ENCODE results near the gene RPS3.
"Not testable (repeated sequence)": the region's sequence is repeated elsewhere in the genome, so short reads cannot be mapped to it uniquely, and the experiment has no call there.

Gene RPS3

DNA sequence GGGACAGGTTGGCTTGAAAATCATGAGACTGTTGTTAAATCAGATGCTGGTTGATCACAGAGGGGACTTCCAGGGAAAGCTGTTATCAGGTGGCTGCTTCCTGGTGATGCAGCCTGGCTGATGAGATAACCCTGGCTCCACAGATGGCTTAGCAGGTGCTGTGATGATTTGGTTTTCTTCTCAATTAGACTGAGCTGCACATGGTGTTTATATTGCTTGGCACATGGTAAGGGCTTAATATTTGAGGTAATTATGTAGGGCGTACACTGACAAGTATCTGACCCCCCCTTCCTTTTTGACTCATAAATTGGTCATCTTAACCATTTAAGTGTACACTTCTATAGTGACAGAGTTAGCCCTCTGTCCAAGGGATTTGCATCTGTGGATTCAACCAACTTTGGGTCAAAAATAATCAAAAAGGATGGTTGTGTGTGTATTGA is 7.0 kb downstream of the RPS3 start:
- Histone ChIP-seq H3K4me3 (no peak overlapping the region), H3K27ac (no peak overlapping the region)

DNA sequence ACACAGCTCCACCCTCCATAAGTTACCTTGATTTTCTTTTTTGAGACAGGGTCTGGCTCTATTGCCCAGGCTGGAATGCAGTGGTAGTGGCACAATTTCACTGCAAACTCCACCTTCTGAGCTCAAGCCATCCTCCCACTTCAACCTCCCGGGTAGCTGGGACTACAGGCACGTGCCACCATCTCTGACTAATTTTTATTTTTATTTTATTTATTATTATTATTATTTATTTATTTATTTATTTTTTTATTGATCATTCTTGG is 9.6 kb downstream of the RPS3 start:
- H3K4me3 ChIP-seq = no peak overlapping the region
- no peak overlapping the region for H3K27ac ChIP-seq

- H3K27ac ChIP-seq, H3K4me3 ChIP-seq: not testable (repeated sequence)
Measured at GRCh38 chr11:75409971-75410370, 10.7 kb downstream of the RPS3 start.

DNA sequence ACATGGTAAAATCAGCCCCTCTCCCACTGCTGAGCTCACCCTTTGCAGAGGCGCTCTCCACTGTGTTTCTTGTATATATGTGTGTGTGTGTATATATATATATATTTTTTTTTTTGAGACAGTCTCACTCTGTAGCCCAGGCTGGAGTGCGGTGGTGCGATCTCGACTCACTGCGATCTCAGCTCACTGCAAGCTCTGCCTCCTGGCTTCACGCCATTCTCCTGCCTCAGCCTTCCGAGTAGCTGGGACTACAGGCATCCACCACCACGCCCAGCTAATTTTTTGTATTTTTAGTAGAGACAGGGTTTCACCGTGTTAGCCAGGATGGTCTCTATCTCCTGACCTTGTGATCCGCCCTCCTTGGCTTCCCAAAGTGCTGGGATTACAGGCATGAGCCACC is 13.8 kb downstream of the RPS3 start:
- H3K4me3 ChIP-seq, H3K27ac ChIP-seq: not testable (repeated sequence)

GRCh38 chr11:75413864-75414263 is 14.5 kb downstream of the RPS3 start:
- Histone ChIP-seq H3K4me3 (no peak overlapping the region), H3K27ac (no peak overlapping the region)

DNA sequence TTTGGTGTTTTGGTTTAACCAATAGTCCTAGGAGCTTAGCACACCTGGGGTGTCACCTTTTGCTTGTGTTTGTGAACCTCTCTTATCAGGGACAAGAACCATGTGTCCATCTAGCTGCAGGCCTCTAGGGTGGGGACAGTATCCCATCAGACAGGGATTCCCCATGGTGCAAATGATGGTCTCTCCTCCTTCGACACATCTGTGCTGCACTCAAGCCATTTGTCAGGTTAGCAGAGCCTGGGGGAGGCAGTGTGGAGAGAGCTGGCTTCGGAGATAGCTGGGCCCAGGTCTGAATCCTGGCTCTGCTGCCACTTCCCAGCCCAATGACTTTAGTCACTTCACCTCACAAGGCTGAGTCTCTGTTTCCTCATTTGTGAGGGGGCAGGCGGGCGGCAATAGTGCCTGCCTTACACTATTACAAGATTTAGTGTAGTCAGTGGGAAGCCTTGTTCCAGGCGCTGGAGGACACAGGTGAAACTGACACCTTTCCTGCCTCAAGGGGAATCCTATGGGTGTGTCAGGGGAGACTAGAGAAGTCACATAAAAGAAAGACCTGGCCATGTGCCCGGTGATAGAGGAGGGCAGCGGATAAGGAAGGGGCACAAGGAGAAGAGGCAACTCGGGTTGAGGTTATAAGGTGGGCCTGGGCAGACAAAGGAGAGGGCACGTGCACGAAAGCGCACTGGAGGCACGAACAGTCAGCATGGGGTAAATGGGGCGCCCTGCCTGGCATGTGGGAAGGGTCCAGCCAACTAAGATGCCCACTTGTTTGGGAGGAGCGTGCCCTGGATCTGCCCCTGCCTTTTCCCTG is 21.1 kb downstream of the RPS3 start:
- Histone ChIP-seq H3K27ac (no peak overlapping the region), H3K4me3 (no peak overlapping the region)

GRCh38 chr11:75421035-75421602 is 21.8 kb downstream of the RPS3 start:
- Histone ChIP-seq H3K4me3 (no peak overlapping the region), H3K27ac (no peak overlapping the region)

DNA sequence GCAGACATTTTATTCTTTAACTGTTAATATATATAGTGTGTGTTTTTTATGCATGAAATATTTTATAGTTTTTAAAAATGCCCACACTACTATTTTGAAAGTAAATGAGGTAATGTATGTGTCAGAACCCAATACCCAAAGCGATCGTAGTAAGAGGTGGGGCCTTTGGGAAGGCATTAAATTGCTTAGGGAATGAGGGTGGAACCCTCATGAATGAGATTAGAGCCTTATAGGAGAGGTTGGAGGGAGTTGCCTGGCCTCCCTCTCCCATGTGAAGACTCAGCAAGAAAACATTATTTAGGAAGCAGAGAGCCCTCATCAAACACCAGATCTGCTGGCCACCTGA is 22.6 kb downstream of the RPS3 start:
- Histone ChIP-seq H3K27ac (no peak overlapping the region), H3K4me3 (no peak overlapping the region)

GRCh38 chr11:75422248-75423231 is 23.2 kb downstream of the RPS3 start:
- Histone ChIP-seq H3K27ac (no peak overlapping the region), H3K4me3 (no peak overlapping the region)

DNA sequence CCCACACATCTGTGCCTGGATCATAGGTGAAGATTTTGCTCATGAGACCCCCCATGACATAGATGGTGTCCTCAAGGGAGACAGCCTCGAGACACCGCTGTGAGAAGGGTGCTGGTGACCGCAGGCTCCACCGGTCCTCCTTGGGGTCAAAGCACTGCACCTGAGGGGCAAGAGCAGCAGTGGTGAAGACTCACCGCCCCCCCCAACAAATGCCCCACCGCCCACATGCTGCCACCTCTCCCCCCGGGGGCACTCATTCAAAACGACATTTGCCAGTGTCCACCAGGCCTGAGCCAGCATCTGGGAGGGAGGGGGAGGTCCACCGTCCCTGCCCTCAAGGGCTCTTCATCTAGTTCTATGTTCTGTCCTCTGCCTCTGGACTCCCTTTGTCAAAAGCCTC is 24.4 kb downstream of the RPS3 start:
- H3K27ac ChIP-seq = no peak overlapping the region
- no peak overlapping the region for H3K4me3 ChIP-seq

- no peak overlapping the region for H3K4me3 ChIP-seq
- no peak overlapping the region for H3K27ac ChIP-seq
Measured at GRCh38 chr11:75424396-75424795, 25.1 kb downstream of the RPS3 start.

GRCh38 chr11:75425422-75425821 is 26.1 kb downstream of the RPS3 start:
- no peak overlapping the region for H3K4me3 ChIP-seq
- no peak overlapping the region for H3K27ac ChIP-seq

- Histone ChIP-seq H3K4me3 (no peak overlapping the region), H3K27ac (no peak overlapping the region)
Measured at GRCh38 chr11:75426720-75427086, 27.4 kb downstream of the RPS3 start.

DNA sequence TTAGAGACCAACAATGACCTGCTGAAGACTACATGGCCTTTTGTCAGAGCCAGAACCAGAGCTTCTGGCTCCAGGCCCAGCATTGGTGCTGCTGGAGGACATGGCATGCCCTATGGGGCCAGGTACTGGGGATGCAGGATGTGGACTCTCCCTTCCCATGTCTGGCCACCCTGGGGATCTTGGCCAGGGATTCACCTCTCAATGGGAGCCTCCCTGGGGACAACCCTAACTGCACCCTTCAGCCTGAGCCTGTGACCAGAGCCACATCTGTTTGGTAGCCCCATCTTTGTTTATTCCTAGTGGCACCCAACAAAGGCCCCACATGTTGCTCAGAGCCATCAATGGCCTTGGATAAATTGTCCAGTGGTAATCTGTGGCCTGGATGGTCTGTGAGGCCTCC is 27.9 kb downstream of the RPS3 start:
- Histone ChIP-seq H3K27ac (no peak overlapping the region), H3K4me3 (no peak overlapping the region)

- peak overlapping the region in 3 of 21 experiments; percentile 6 to 49 (median 13) for H3K27ac ChIP-seq
- H3K4me3 ChIP-seq = peak overlapping the region in 6 of 7 experiments; percentile 4 to 37 (median 16)
Measured at GRCh38 chr11:75428281-75428724, 29.0 kb downstream of the RPS3 start.

DNA sequence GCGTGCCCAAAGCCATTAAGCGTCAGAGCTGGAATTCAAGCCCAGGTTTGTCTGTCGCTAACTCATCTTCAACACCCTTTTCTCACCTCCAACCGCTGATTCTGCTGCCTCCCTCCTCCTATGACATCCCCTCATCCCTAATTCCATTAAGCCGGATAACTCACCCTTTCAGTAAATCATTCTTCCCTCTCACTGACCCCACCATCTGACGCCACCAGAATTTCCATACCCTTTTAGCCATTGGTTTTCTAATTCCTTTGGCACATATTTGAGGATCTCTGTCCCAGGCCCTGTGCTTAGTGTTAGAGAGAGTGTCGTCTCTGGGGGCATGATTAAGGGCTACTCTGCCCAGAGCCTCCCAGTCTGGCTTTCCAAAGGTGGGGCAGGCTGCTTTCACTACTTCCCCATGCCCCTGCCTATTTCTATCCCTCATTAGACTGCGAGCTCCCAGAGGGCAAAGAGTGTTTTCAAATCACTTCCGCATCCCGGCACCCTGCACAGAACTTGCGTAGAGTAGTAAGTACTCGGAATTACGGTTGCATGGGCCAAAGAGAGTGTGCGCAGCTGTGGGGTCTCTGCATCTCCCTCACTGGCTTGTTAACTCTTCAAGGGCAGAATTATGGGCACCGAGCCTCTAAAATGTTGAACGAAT is 29.8 kb downstream of the RPS3 start:
- H3K27ac ChIP-seq = no peak overlapping the region
- peak overlapping the region in 1 of 7 experiments; percentile 42 for H3K4me3 ChIP-seq

DNA sequence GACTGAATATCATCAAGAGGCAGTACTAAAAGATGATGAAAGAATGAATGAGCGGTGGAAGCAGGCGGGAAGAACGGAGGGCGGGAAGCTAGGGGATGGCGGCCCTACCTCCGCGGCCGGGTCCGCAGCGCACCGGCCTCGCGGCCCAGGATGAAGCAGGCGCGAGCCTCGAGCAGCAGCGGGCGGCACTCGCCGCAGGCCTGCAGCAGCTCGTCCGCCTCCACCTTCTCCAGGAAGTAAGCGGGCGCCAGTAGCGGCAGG is 30.3 kb downstream of the RPS3 start:
- Histone ChIP-seq H3K27ac (peak overlapping the region in 1 of 21 experiments; percentile 14), H3K4me3 (peak overlapping the region in 5 of 7 experiments; percentile 30 to 47 (median 42))

DNA sequence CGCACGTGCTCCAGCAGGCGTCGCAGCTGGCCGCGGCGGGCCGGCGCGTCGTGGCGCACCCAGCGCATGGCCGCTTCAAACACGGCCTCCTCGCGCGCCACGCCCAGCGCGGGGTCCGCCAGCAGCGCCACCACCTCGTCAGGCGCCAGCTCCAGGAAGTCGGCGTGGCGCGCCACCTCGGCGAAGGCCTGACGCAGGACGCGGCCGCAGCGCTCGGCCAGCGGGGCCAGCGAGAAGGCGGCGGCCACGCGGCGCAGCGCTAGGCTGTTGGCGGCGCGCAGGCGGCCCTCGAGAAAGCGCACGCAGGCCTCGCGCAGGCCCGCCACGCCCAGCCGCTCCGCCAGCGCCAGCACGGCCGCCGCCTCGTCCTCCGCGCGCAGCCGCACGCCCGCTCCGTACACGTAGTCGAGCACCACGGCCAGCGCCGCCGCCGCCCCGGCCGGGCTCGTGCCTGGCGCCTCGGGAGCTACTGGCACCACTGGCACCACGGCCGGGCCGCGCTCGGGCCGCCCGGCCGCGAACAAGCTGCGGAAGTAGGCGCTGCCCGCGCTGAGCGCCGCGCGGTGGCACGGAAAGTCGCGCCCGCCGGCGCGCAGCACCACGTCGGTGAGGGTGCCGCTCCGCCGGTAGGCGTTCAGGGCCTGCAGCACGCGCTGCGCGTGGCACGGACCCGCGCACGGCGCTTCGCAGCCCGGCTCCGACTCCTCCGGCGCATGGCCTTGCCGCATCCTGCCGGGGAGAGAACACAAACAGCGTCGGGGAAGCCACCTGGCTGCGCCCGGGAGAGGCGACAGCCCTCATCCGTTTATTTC is 30.8 kb downstream of the RPS3 start:
- peak overlapping the region; percentile 22 to 47 (median 38) for H3K4me3 ChIP-seq

GRCh38 chr11:75430714-75431532 is 31.6 kb downstream of the RPS3 start:
- Histone ChIP-seq H3K4me3 (peak overlapping the region; percentile 22 to 47 (median 38)), H3K27ac (peak overlapping the region in 7 of 21 experiments; percentile 14 to 66 (median 48))

More for the DNA sequence above, 30.8 kb downstream of the RPS3 start:
- peak overlapping the region in 10 of 21 experiments; percentile 5 to 66 (median 38) for H3K27ac ChIP-seq

All from skin epidermis (tissue), 12 donors.